Loucy (cell line): ENCODE data around the gene L1CAM.

Experiments used
- H2AFZ ChIP-seq: fragments of 200-600 bp; sonication (generic); 2 replicates; pipeline ENCODE4 v1.6.0; 2016; ENCODE audit warnings: antibody characterized with exemption, mild to moderate bottlenecking, low read length, moderate library complexity
- H3F3A ChIP-seq: fragments of 200-600 bp; 2 replicates; pipeline ENCODE4 v1.6.0; 2016; ENCODE audit warnings: antibody characterized with exemption, low read depth, mild to moderate bottlenecking
- H3K27me3 ChIP-seq: fragments of 200-600 bp; sonication (generic); 2 replicates; pipeline ENCODE4 v1.6.1; 2014; ENCODE audit warnings: low read length, mild to moderate bottlenecking; ENCODE audit not compliant: insufficient read depth, poor library complexity, severe bottlenecking
- H3K36me3 ChIP-seq: fragments of 200-600 bp; sonication (generic); 2 replicates; pipeline ENCODE4 v1.6.1; 2016; ENCODE audit warnings: low read length; ENCODE audit not compliant: insufficient read depth
- H3K4me1 ChIP-seq: fragments of 200-600 bp; sonication (generic); 2 replicates; pipeline ENCODE4 v1.5.1; 2014; ENCODE audit warnings: low read length, mild to moderate bottlenecking; ENCODE audit not compliant: insufficient read depth, poor library complexity, severe bottlenecking
- H3K4me2 ChIP-seq: fragments of 200-600 bp; sonication (generic); 2 replicates; pipeline ENCODE4 v1.6.0; 2014; ENCODE audit warnings: antibody characterized with exemption, low read length, low read depth, mild to moderate bottlenecking; ENCODE audit not compliant: poor library complexity, severe bottlenecking
- H3K4me3 ChIP-seq: fragments of 200-600 bp; sonication (generic); 2 replicates; pipeline ENCODE4 v1.5.1; 2014; ENCODE audit warnings: low read length, mild to moderate bottlenecking, mixed read lengths; ENCODE audit not compliant: poor library complexity, severe bottlenecking
- H3K79me2 ChIP-seq: fragments of 200-600 bp; sonication (generic); 2 replicates; pipeline ENCODE4 v1.6.1; 2014; ENCODE audit warnings: low read length; ENCODE audit not compliant: insufficient read depth
- H3K9ac ChIP-seq: fragments of 200-600 bp; sonication (generic); 2 replicates; pipeline ENCODE4 v1.6.0; 2014; ENCODE audit warnings: mild to moderate bottlenecking, low read depth, low read length, moderate library complexity; ENCODE audit not compliant: poor library complexity, severe bottlenecking
- H3K9me2 ChIP-seq: fragments of 200-600 bp; sonication (generic); replicated peaks from 2 replicates; pipeline ENCODE4 v1.6.1; 2016; ENCODE audit warnings: low read depth, low read length, mixed read lengths
- H3K9me3 ChIP-seq: fragments of 200-600 bp; sonication (generic); 2 replicates; pipeline ENCODE4 v1.6.1; 2014; ENCODE audit warnings: mild to moderate bottlenecking, antibody characterized with exemption, low read length, low read depth; ENCODE audit not compliant: insufficient read depth
- H4K20me1 ChIP-seq: fragments of 200-600 bp; sonication (generic); 2 replicates; pipeline ENCODE4 v1.6.0; 2014; ENCODE audit warnings: antibody characterized with exemption, low read length, mild to moderate bottlenecking; ENCODE audit not compliant: insufficient read depth, poor library complexity, severe bottlenecking
- CTCF ChIP-seq: fragments of 200-600 bp; sonication (generic); conservative IDR thresholded peaks from 2 replicates; pipeline ENCODE4 v1.5.1; 2014; ENCODE audit warnings: mild to moderate bottlenecking, antibody characterized with exemption, low read length
- EZH2phosphoT487 ChIP-seq: fragments of 200-600 bp; IDR thresholded peaks from 2 replicates; pipeline ENCODE4 v1.6.1; 2018; ENCODE audit warnings: antibody characterized with exemption, mild to moderate bottlenecking, moderate library complexity, borderline replicate concordance

The L1CAM gene

GRCh38 chrX:153906126-153906917, 20.3 kb upstream of the L1CAM start:
- Histone ChIP-seq H3K9ac (no peak overlapping the region), H3K4me3 (no peak overlapping the region), H3K36me3 (no peaks in the 10 kb centered on the region), H3F3A (no peaks in the 10 kb centered on the region), H2AFZ (no peak overlapping the region), H3K4me2 (no peak overlapping the region), H3K27me3 (no peaks in the 10 kb centered on the region), H3K79me2 (no peaks in the 10 kb centered on the region), H4K20me1 (no peaks in the 10 kb centered on the region), H3K9me3 (no peaks in the 10 kb centered on the region), H3K4me1 (peaks cover 17% of the 10 kb centered on the region), H3K9me2 (no peaks in the 10 kb centered on the region)
- TF ChIP-seq EZH2phosphoT487 = no peak
- TF ChIP-seq CTCF = no peak

DNA sequence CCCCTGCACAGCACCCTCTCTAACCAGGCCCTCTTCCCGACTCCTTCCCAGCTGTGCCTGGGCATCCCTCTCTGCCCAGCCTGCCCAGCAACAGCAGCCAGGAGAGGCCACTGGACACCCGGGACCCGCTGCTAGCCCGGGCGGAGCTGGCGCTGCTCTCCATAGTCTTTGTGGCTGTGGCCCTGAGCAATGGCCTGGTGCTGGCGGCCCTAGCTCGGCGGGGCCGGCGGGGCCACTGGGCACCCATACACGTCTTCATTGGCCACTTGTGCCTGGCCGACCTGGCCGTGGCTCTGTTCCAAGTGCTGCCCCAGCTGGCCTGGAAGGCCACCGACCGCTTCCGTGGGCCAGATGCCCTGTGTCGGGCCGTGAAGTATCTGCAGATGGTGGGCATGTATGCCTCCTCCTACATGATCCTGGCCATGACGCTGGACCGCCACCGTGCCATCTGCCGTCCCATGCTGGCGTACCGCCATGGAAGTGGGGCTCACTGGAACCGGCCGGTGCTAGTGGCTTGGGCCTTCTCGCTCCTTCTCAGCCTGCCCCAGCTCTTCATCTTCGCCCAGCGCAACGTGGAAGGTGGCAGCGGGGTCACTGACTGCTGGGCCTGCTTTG, 19.6 kb upstream of the L1CAM start:
- H4K20me1 ChIP-seq = no peaks in the 10 kb centered on the region
- TF ChIP-seq EZH2phosphoT487 (no peak), CTCF (no peak)
- peaks cover 2% of the 10 kb centered on the region; the same call in 1 of the 2 replicates for H3F3A ChIP-seq
- H3K9ac ChIP-seq = no peak overlapping the region
- H3K79me2 ChIP-seq = no peaks in the 10 kb centered on the region
- peaks cover 23% of the 10 kb centered on the region for H3K4me1 ChIP-seq
- no peaks in the 10 kb centered on the region for H3K36me3 ChIP-seq
- no peaks in the 10 kb centered on the region for H3K9me2 ChIP-seq
- H3K4me3 ChIP-seq = no peak overlapping the region
- H3K27me3 ChIP-seq = no peaks in the 10 kb centered on the region
- no peaks in the 10 kb centered on the region for H3K9me3 ChIP-seq
- no peak overlapping the region for H2AFZ ChIP-seq
- H3K4me2 ChIP-seq = no peak overlapping the region

DNA sequence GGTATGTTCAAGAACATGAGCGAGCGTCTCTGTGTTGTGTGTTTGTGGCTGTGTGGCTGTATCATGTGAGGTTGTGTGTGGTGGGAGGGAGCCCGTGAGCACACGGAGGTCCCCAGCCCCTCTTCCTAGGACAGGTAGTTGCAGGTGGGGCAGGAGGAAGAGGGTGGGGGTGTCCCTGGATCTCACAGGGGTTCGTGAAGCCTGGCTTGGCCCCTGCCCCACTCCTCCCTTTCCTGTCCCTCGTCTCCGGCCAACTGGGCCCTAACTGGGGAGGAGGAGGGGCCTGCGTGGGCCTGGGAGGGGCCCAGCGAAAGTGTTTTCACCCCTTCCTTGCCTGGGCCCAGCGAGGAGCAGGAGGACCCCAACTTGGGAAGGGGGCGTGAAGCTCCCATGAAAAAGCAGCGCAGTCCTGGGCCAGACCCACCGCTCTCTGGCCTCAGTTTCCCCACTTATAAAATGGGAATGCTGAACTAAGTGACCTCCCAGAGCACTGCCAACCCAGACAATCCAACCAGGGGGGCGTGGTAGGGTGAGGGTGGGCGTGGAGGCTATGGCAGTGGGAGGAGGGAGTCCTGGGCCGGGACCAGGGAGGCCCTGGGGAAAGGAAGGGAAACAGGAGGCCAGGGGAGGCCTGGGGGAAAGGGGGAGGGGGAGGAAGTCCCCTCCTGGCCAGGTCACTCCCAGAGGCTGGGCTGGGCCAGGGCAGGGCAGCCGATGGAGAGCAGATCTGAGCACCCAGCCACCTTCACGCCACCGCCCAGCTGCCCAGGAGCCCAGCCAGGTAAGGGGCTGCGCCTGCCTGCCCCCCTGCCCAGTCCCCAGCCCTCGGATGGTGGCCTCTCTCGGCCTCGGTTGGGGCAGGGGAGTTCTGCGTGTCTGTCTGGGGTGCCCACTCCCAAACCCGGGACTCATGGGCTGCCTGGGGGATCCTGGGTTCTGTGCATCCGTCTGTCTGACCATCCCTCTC, 18.3 kb upstream of the L1CAM start, which contains the start of gene AVPR2:
TSS of gene AVPR2 (plus strand) at position 683 of the 967 bp plus-strand sequence. CDS start 473 bp downstream, outside the sequence.
- TF ChIP-seq EZH2phosphoT487 = no peak

More for the DNA sequence above, 18.3 kb upstream of the L1CAM start, which contains the start of gene AVPR2:
- Histone ChIP-seq H3K36me3 (no peaks in the 10 kb centered on the region), H3K4me3 (no peak within 1 kb of the TSS), H3K9me2 (no peaks in the 10 kb centered on the region), H3K9me3 (no peaks in the 10 kb centered on the region), H3K4me1 (peaks cover 26% of the 10 kb centered on the region), H3K9ac (peak within 1 kb of the TSS; percentile 12), H3K27me3 (no peaks in the 10 kb centered on the region), H3F3A (peaks cover 3% of the 10 kb centered on the region; the same call in 1 of the 2 replicates), H4K20me1 (no peaks in the 10 kb centered on the region), H2AFZ (no peak within 1 kb of the TSS), H3K4me2 (no peak within 1 kb of the TSS), H3K79me2 (no peaks in the 10 kb centered on the region)
